SK-N-SH (cell line): ENCODE results near the gene DSCAM. TPM values are rescaled to one million over a fixed set of nuclear protein-coding genes. Genes with fewer than 3 reads are reported as not detected.

Source experiments
- CTCF ChIA-PET: fragments of 300-600, 350-600 bp; formaldehyde crosslinking; extraction: SDS; loops from one replicate; lab custom pipeline; 2021; lab: Yijun Ruan, JAX
- POLR2A ChIA-PET: fragments of 350-600 bp; sonication (Branson Sonifier 250); formaldehyde crosslinking; extraction: SDS; loops from one replicate; lab custom pipeline; 2020; ENCODE audit warnings: antibody characterized with exemption, inconsistent platforms; lab: Yijun Ruan, JAX
- DNase-seq: peaks from one replicate; pipeline ENCODE4 v3.0.0; 2012
- H2AFZ ChIP-seq: fragments of 200-600 bp; sonication (generic); 2 replicates; pipeline ENCODE4 v1.8.1; 2016; ENCODE audit warnings: antibody characterized with exemption, mild to moderate bottlenecking, low read depth
- H3F3A ChIP-seq: fragments of 200-600 bp; sonication (generic); replicated peaks from 2 replicates; pipeline ENCODE3; 2016; ENCODE audit warnings: antibody characterized with exemption, mild to moderate bottlenecking; ENCODE audit not compliant: insufficient read depth
- H3K27ac ChIP-seq, 2 experiments: fragments of 200-500 bp in 1 of 2; fragments of 200-600 bp in 1 of 2; sonication (Bioruptor generic) in 1 of 2; sonication (generic), shearing (Covaris generic) in 1 of 2; 2 replicates each; pipeline versions ENCODE4 v1.5.1 to v1.6.1; 2014 to 2016; ENCODE audit warnings: low read depth in 2 of 2, inconsistent platforms in 1 of 2, low read length in 1 of 2, mild to moderate bottlenecking in 1 of 2, mixed read lengths in 1 of 2
- H3K27me3 ChIP-seq: fragments of 200-600 bp; sonication (generic), shearing (Covaris generic); 2 replicates; pipeline ENCODE4 v1.6.1; 2016; ENCODE audit warnings: mixed run types; ENCODE audit not compliant: insufficient read depth
- H3K36me3 ChIP-seq, 2 experiments: fragments of 200-500 bp in 1 of 2; fragments of 200-600 bp in 1 of 2; sonication (Bioruptor generic) in 1 of 2; sonication (generic) in 1 of 2; replicated peaks in 1 of 2; 2 replicates each; pipeline versions ENCODE3 to v1.5.1; 2014 to 2016; ENCODE audit warnings: low read length in 1 of 2, mild to moderate bottlenecking in 1 of 2; ENCODE audit not compliant: insufficient read depth in 2 of 2, control insufficient read depth in 1 of 2
- H3K4me1 ChIP-seq, 2 experiments: fragments of 200-500 bp in 1 of 2; fragments of 200-600 bp in 1 of 2; sonication (Bioruptor generic) in 1 of 2; sonication (generic), shearing (Covaris generic) in 1 of 2; 2 replicates each; pipeline versions ENCODE4 v1.5.1 to v1.6.1; 2014 to 2016; ENCODE audit warnings: low read depth in 1 of 2, low read length in 1 of 2, mixed run types in 1 of 2; ENCODE audit not compliant: insufficient read depth in 2 of 2, control insufficient read depth in 1 of 2
- H3K4me2 ChIP-seq: fragments of 200-600 bp; sonication (generic), shearing (Covaris generic); 2 replicates; pipeline ENCODE4 v1.6.1; 2017; ENCODE audit warnings: mixed run types
- H3K4me3 ChIP-seq, 2 experiments: fragments of 200-500 bp in 1 of 2; fragments of 200-600 bp in 1 of 2; sonication (Bioruptor generic) in 1 of 2; sonication (generic), shearing (Covaris generic) in 1 of 2; 2 replicates each; pipeline versions ENCODE4 v1.5.1 to v1.8.1; 2014 to 2016; ENCODE audit warnings: low read depth in 2 of 2, inconsistent platforms in 1 of 2, low read length in 1 of 2, mild to moderate bottlenecking in 1 of 2, mixed read lengths in 1 of 2, moderate library complexity in 1 of 2
- H3K79me2 ChIP-seq: fragments of 200-600 bp; sonication (generic); 2 replicates; pipeline ENCODE4 v1.8.1; 2017; ENCODE audit warnings: mild to moderate bottlenecking; ENCODE audit not compliant: insufficient read depth
- H3K9ac ChIP-seq: fragments of 200-600 bp; sonication (generic); 2 replicates; pipeline ENCODE4 v1.6.1; 2017; ENCODE audit warnings: mixed run types
- H3K9me2 ChIP-seq: fragments of 200-600 bp; sonication (generic); 2 replicates; pipeline ENCODE4 v1.6.1; 2017; ENCODE audit warnings: mixed run types
- H3K9me3 ChIP-seq: fragments of 200-600 bp; sonication (generic); 2 replicates; pipeline ENCODE4 v1.6.1; 2017; ENCODE audit warnings: mixed run types, mild to moderate bottlenecking, moderate library complexity
- H4K20me1 ChIP-seq: fragments of 200-600 bp; sonication (generic); 2 replicates; pipeline ENCODE4 v1.6.1; 2017; ENCODE audit warnings: mild to moderate bottlenecking, mixed run types; ENCODE audit not compliant: insufficient read depth
- EP300 ChIP-seq, 2 experiments: IDR thresholded peaks; 2 replicates each; pipeline versions ENCODE4 v1.4.0 to v1.6.1; 2012; ENCODE audit warnings: borderline replicate concordance in 1 of 2, low read depth in 1 of 2, low read length in 1 of 2
- FOSL2 ChIP-seq: IDR thresholded peaks from 2 replicates; pipeline ENCODE4 v1.4.0; 2012; ENCODE audit warnings: low read depth, mild to moderate bottlenecking, moderate library complexity, borderline replicate concordance
- FOXJ3 ChIP-seq: sonication (generic); formaldehyde crosslinking; IDR thresholded peaks from 2 replicates; pipeline ENCODE4 v1.5.1; 2020; ENCODE audit warnings: mild to moderate bottlenecking, missing genetic modification reagents
- GATA2 ChIP-seq: sonication (generic); formaldehyde crosslinking; IDR thresholded peaks from 2 replicates; pipeline ENCODE4 v1.5.0; 2020; ENCODE audit warnings: mild to moderate bottlenecking, missing genetic modification reagents
- JUND ChIP-seq: IDR thresholded peaks from 2 replicates; pipeline ENCODE4 v1.4.0; 2012
- MXI1 ChIP-seq: IDR thresholded peaks from 2 replicates; pipeline ENCODE4 v1.6.1; 2012; ENCODE audit warnings: mild to moderate bottlenecking, low read depth, low read length, improper control_type of control experiment
- NRF1 ChIP-seq: IDR thresholded peaks from 2 replicates; pipeline ENCODE4 v1.6.1; 2012; ENCODE audit warnings: low read depth, mild to moderate bottlenecking, low read length
- POLR2AphosphoS5 ChIP-seq: IDR thresholded peaks from 2 replicates; pipeline ENCODE4 v1.6.1; 2012; ENCODE audit warnings: low read depth, low read length
- RFX5 ChIP-seq: IDR thresholded peaks from 2 replicates; pipeline ENCODE4 v1.6.1; 2012; ENCODE audit warnings: mild to moderate bottlenecking, improper control_type of control experiment, low read length
- RXRA ChIP-seq: IDR thresholded peaks from 2 replicates; pipeline ENCODE4 v1.4.0; 2012; ENCODE audit warnings: low read depth, mild to moderate bottlenecking, borderline replicate concordance
- SIN3A ChIP-seq: IDR thresholded peaks from 2 replicates; pipeline ENCODE4 v1.6.1; 2012; ENCODE audit warnings: low read depth, mild to moderate bottlenecking, low read length, moderate library complexity, borderline replicate concordance
- SMC3 ChIP-seq: IDR thresholded peaks from 2 replicates; pipeline ENCODE4 v1.6.1; 2012; ENCODE audit warnings: low read depth, low read length, improper control_type of control experiment
- TAF1 ChIP-seq: IDR thresholded peaks from 2 replicates; pipeline ENCODE4 v1.6.1; 2012; ENCODE audit warnings: low read depth, mild to moderate bottlenecking, low read length, moderate library complexity, borderline replicate concordance
- TCF12 ChIP-seq: IDR thresholded peaks from 2 replicates; pipeline ENCODE4 v1.4.0; 2012
- TEAD4 ChIP-seq: IDR thresholded peaks from 2 replicates; pipeline ENCODE4 v1.4.0; 2012; ENCODE audit warnings: mild to moderate bottlenecking, borderline replicate concordance; ENCODE audit not compliant: insufficient read depth
- YY1 ChIP-seq: IDR thresholded peaks from 2 replicates; pipeline ENCODE4 v1.4.0; 2012; ENCODE audit warnings: low read depth, mild to moderate bottlenecking
- WGBS: methylation state at CpG from one replicate; pipeline ENCODE4 v1.1.6; 2017; ENCODE audit warnings: low lambda C conversion rate; 5-methylcytosine and 5-hydroxymethylcytosine counted together
- polyA plus RNA-seq, 3 experiments: library from polyadenylated mRNA; depleted of rRNA; stranded (reverse); fragments of >200 nt; gene quantifications; 2 replicates each; pipeline ENCODE4 v1.2.3, GENCODE V29; 2012
- TF ChIP-seq, protein P1 (sequence below): fragments of 150-350 bp; IDR thresholded peaks from 2 replicates; pipeline ENCODE4 v1.6.1; 2016; ENCODE audit warnings: mild to moderate bottlenecking, low read depth, low read length
- TF ChIP-seq, protein P2 (sequence below): fragments of 150-350 bp; IDR thresholded peaks from 2 replicates; pipeline ENCODE4 v1.6.1; 2017; ENCODE audit warnings: antibody characterized with exemption, low read length, low read depth, borderline replicate concordance
- TF ChIP-seq, protein P3 (sequence below): IDR thresholded peaks from 2 replicates; pipeline ENCODE4 v1.4.0; 2012; ENCODE audit warnings: low read depth
- TF ChIP-seq, protein P4 (sequence below): fragments of 200-600 bp; sonication (generic); IDR thresholded peaks from 2 replicates; pipeline ENCODE4 v1.6.1; 2017; ENCODE audit warnings: antibody characterized with exemption, mild to moderate bottlenecking, moderate library complexity

DSCAM gene
- polyA plus RNA-seq, 1 of the 3 experiments (the other 2 are of a cell fraction), result not detected

DNA sequence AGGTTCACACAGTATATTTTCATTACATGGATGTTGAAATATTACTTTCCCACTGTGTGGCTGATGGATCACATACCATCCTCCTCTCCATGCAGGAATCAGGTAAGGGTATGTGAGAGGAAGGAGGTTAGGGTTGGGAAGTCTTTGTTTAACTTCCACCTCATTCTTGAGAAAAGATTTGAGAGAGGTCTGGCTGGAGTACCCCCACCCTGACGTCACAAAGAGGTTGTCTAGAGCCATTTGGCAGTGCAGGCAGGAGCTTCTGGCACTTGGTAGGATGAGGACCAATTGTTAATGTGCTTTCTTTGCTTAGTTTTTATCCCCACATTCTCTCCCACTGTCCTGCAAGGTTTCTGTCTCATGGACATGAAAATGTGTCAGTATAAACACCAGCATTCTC lies 356.6 kb downstream of the DSCAM start:
- Histone ChIP-seq H3K9me3 (peaks cover 10% of the 10 kb centered on the region; the same call in 1 of the 2 replicates), H2AFZ (no peak overlapping the region), H3K79me2 (no peaks in the 10 kb centered on the region), H3K9ac (no peak overlapping the region), H4K20me1 (no peaks in the 10 kb centered on the region), H3K4me1 (no peaks in the 10 kb centered on the region), H3K27me3 (no peaks in the 10 kb centered on the region), H3K4me3 (no peak overlapping the region), H3K36me3 (no peaks in the 10 kb centered on the region), H3K4me2 (no peak overlapping the region), H3K27ac (no peak overlapping the region), H3F3A (no peaks in the 10 kb centered on the region), H3K9me2 (no peaks in the 10 kb centered on the region)
- TF ChIP-seq RXRA (no peak), YY1 (no peak), FOSL2 (no peak), GATA2 (CRISPR knock-in tag) (no peak), RFX5 (no peak), SIN3A (no peak), FOXJ3 (CRISPR knock-in tag) (no peak), JUND (no peak), NRF1 (no peak), MXI1 (no peak)
- TF ChIP-seq, protein P1, sequence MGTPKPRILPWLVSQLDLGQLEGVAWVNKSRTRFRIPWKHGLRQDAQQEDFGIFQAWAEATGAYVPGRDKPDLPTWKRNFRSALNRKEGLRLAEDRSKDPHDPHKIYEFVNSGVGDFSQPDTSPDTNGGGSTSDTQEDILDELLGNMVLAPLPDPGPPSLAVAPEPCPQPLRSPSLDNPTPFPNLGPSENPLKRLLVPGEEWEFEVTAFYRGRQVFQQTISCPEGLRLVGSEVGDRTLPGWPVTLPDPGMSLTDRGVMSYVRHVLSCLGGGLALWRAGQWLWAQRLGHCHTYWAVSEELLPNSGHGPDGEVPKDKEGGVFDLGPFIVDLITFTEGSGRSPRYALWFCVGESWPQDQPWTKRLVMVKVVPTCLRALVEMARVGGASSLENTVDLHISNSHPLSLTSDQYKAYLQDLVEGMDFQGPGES, result no peak
- TF ChIP-seq, protein P2, sequence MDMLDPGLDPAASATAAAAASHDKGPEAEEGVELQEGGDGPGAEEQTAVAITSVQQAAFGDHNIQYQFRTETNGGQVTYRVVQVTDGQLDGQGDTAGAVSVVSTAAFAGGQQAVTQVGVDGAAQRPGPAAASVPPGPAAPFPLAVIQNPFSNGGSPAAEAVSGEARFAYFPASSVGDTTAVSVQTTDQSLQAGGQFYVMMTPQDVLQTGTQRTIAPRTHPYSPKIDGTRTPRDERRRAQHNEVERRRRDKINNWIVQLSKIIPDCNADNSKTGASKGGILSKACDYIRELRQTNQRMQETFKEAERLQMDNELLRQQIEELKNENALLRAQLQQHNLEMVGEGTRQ, result no peak
- TF ChIP-seq, protein P3, sequence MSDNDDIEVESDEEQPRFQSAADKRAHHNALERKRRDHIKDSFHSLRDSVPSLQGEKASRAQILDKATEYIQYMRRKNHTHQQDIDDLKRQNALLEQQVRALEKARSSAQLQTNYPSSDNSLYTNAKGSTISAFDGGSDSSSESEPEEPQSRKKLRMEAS, result no peak
- TF ChIP-seq, protein P4, sequence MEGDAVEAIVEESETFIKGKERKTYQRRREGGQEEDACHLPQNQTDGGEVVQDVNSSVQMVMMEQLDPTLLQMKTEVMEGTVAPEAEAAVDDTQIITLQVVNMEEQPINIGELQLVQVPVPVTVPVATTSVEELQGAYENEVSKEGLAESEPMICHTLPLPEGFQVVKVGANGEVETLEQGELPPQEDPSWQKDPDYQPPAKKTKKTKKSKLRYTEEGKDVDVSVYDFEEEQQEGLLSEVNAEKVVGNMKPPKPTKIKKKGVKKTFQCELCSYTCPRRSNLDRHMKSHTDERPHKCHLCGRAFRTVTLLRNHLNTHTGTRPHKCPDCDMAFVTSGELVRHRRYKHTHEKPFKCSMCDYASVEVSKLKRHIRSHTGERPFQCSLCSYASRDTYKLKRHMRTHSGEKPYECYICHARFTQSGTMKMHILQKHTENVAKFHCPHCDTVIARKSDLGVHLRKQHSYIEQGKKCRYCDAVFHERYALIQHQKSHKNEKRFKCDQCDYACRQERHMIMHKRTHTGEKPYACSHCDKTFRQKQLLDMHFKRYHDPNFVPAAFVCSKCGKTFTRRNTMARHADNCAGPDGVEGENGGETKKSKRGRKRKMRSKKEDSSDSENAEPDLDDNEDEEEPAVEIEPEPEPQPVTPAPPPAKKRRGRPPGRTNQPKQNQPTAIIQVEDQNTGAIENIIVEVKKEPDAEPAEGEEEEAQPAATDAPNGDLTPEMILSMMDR, result no peak
- ChIA-PET CTCF (no interaction called here), POLR2A (no interaction called here)
- DNase-seq, result no peak
- 14% methylated on average over 1 of the region's 1 CpG for WGBS

DNA sequence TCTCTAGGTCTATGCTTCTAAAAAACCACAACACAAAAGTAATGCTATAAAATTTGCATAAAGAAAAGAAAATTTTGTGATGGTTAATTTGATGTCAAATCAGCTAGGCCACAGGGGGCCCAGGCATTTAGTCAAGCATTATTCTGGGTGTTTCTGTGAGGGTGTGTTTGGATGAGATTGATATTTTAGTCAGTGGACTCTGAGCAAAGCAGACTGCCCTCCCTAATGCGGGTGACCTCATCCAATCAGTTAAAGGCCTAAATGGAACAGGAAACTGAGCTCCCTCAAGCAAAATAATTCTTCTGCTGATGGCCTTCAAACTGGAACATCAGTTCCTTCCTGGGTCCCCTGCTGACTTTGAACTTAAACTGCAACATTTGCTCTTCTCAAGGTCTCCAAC lies 358.0 kb downstream of the DSCAM start:
- Histone ChIP-seq H3K36me3 (no peaks in the 10 kb centered on the region), H4K20me1 (no peaks in the 10 kb centered on the region), H3K4me1 (no peaks in the 10 kb centered on the region), H3K9me3 (peaks cover 6% of the 10 kb centered on the region; the same call in 1 of the 2 replicates), H3K4me3 (no peak overlapping the region), H3K9me2 (no peaks in the 10 kb centered on the region), H2AFZ (no peak overlapping the region), H3K79me2 (no peaks in the 10 kb centered on the region), H3K9ac (no peak overlapping the region), H3K27ac (no peak overlapping the region), H3K27me3 (no peaks in the 10 kb centered on the region), H3F3A (no peaks in the 10 kb centered on the region), H3K4me2 (no peak overlapping the region)
- CTCF ChIA-PET, result interaction anchor here (1.9 kb wide), 1 partner anchor 23 kb away, joined by 7 read pairs; no protein-coding TSS in a partner anchor
- WGBS, result 40% methylated on average over 1 of the region's 1 CpG
- no peak for DNase-seq
- POLR2A ChIA-PET, result no interaction called here
- no peak for TF ChIP-seq MXI1
- no peak for TF ChIP-seq TCF12
- TF ChIP-seq TEAD4, result no peak
- no peak for TF ChIP-seq EP300 (IDR thresholded peaks at IDR 0.05; ENCODE audit: borderline replicate concordance in 1 of 2, low read depth in 1 of 2, low read length in 1 of 2)
- TF ChIP-seq TAF1, result no peak
- TF ChIP-seq, protein P2, result no peak
- TF ChIP-seq YY1, result no peak
- no peak for TF ChIP-seq POLR2AphosphoS5
- TF ChIP-seq FOXJ3 (CRISPR knock-in tag), result no peak
- no peak for TF ChIP-seq SMC3
- TF ChIP-seq, protein P1, result no peak
- TF ChIP-seq NRF1, result no peak
